22Rv1 (cell line): ENCODE data around the gene ATL1.

Experiments used
- ZFX ChIP-seq: fragments of 450-650 bp; IDR thresholded peaks from 2 replicates; pipeline ENCODE4 v1.6.1; 2017; ENCODE audit warnings: antibody characterized with exemption, borderline replicate concordance
- TF ChIP-seq, protein P1 (sequence below): fragments of 450-650 bp; IDR thresholded peaks from 2 replicates; pipeline ENCODE4 v1.5.1; 2017; ENCODE audit warnings: mild to moderate bottlenecking

DNA sequence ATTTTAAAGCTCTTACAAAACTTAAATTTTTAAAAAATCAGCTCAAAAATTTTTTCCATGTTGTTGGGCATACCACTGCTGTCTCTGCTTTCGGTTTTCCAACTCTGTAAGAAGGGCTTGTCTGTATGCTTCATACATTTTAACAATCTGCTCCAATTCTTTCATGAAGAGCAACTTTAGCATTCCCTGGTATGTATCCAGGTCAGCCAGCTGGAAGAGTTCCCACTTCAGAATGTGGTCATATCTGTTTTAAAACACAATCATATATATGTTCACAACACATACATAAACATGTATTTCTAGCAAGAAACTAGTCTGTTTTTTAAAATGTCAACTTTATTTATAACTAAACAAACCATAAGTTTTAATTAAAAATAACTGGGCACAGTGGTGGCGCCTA lies 75.2 kb downstream of the ATL1 start:
- TF ChIP-seq, protein P1, sequence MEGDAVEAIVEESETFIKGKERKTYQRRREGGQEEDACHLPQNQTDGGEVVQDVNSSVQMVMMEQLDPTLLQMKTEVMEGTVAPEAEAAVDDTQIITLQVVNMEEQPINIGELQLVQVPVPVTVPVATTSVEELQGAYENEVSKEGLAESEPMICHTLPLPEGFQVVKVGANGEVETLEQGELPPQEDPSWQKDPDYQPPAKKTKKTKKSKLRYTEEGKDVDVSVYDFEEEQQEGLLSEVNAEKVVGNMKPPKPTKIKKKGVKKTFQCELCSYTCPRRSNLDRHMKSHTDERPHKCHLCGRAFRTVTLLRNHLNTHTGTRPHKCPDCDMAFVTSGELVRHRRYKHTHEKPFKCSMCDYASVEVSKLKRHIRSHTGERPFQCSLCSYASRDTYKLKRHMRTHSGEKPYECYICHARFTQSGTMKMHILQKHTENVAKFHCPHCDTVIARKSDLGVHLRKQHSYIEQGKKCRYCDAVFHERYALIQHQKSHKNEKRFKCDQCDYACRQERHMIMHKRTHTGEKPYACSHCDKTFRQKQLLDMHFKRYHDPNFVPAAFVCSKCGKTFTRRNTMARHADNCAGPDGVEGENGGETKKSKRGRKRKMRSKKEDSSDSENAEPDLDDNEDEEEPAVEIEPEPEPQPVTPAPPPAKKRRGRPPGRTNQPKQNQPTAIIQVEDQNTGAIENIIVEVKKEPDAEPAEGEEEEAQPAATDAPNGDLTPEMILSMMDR: no peak
- no peak for TF ChIP-seq ZFX
